Panc1 (cell line): ENCODE results near the gene C18orf54. TPM values are rescaled to one million over a fixed set of nuclear protein-coding genes. Genes with fewer than 3 reads are reported as not detected.

Experiments
- ATAC-seq: fragments of 200-7000 bp; cut with Tn5 transposase; 2 replicates; pipeline ENCODE4 v1.9.1; 2020; ENCODE audit warnings: mild to moderate bottlenecking, moderate library complexity
- BruUV-seq: library from RNA; stranded (reverse); fragments of 400-500 nt; replicated peaks from 2 replicates; lab custom pipeline; 2021; lab: Mats Ljungman, UMichigan
- CTCF ChIA-PET: fragments of 300-600 bp; sonication (Branson Sonifier 250); formaldehyde crosslinking; loops from one replicate; lab custom pipeline; 2022; ENCODE audit warnings: antibody characterized with exemption; lab: Charles Lee
- POLR2A ChIA-PET: fragments of 300-600 bp; sonication (Branson Sonifier 250); formaldehyde crosslinking; loops from one replicate; lab custom pipeline; 2022; ENCODE audit warnings: antibody characterized with exemption; lab: Charles Lee
- DNase-seq: peaks from one replicate; pipeline ENCODE4 v3.0.0-alpha.2; 2010; ENCODE audit warnings: low read depth, low spot score
- H3K27ac ChIP-seq: 2 replicates; pipeline ENCODE4 v1.5.1; 2011; ENCODE audit warnings: mild to moderate bottlenecking, low read length, inconsistent platforms
- H3K27me3 ChIP-seq: fragments of 200-500 bp; sonication (Bioruptor generic); 2 replicates; pipeline ENCODE4 v1.6.0; 2014; ENCODE audit warnings: low read length, inconsistent platforms; ENCODE audit not compliant: control insufficient read depth, insufficient read depth
- H3K36me3 ChIP-seq: fragments of 200-500 bp; sonication (Bioruptor generic); 2 replicates; pipeline ENCODE4 v1.5.1; 2014; ENCODE audit warnings: inconsistent platforms, mild to moderate bottlenecking, low read length, moderate library complexity; ENCODE audit not compliant: control insufficient read depth, insufficient read depth
- H3K4me1 ChIP-seq: 2 replicates; pipeline ENCODE4 v1.5.1; 2011; ENCODE audit warnings: inconsistent platforms, mild to moderate bottlenecking, low read length, moderate library complexity; ENCODE audit not compliant: control insufficient read depth, insufficient read depth
- H3K4me3 ChIP-seq, 2 experiments: 2 replicates each; pipeline ENCODE4 v1.5.1; 2011 to 2012; ENCODE audit warnings: low read depth in 2 of 2, low read length in 2 of 2, mild to moderate bottlenecking in 2 of 2, inconsistent platforms in 1 of 2, moderate library complexity in 1 of 2
- H3K9me3 ChIP-seq: fragments of 200-500 bp; sonication (Bioruptor generic); 2 replicates; pipeline ENCODE4 v1.5.1; 2014; ENCODE audit warnings: low read depth, mild to moderate bottlenecking, inconsistent platforms, low read length, moderate library complexity; ENCODE audit not compliant: control insufficient read depth, insufficient read depth
- POLR2AphosphoS5 ChIP-seq: IDR thresholded peaks from 2 replicates; pipeline ENCODE4 v1.6.1; 2012; ENCODE audit warnings: mild to moderate bottlenecking, low read depth, low read length, moderate library complexity
- SIN3A ChIP-seq: IDR thresholded peaks from 2 replicates; pipeline ENCODE4 v1.6.1; 2012; ENCODE audit warnings: low read depth, mild to moderate bottlenecking, low read length, moderate library complexity, borderline replicate concordance; ENCODE audit not compliant: insufficient read depth
- TCF7L2 ChIP-seq: IDR thresholded peaks from 2 replicates; pipeline ENCODE4 v1.6.1; 2011; ENCODE audit warnings: mild to moderate bottlenecking, low read depth, low read length, inconsistent platforms
- in situ Hi-C: cut with HindIII; loops from 2 replicates; pipeline ENCODE4 v1.10.0; 2016; ENCODE audit warnings: low sequenced_read_pairs, low pct_unique_long_range_greater_than_20kb
- intact Hi-C: fragments of 100-400 bp; cut with micrococcal nuclease; formaldehyde crosslinking; loops from one replicate; pipeline ENCODE4 v1.10.0; 2022; ENCODE audit not compliant: unreplicated experiment
- total RNA-seq: library from RNA; stranded (reverse); gene quantifications from one replicate; pipeline ENCODE4 v1.2.1, GENCODE V29; 2021; ENCODE audit not compliant: unreplicated experiment
- TF ChIP-seq, protein P1 (sequence below), 2 experiments: IDR thresholded peaks; 2 replicates each; pipeline ENCODE4 v1.6.1; 2011 to 2012; ENCODE audit warnings: low read depth in 2 of 2, control low read depth in 1 of 2, low read length in 1 of 2, mild to moderate bottlenecking in 1 of 2, moderate library complexity in 1 of 2; ENCODE audit not compliant: insufficient read depth in 1 of 2
- TF ChIP-seq, protein P2 (sequence below): fragments of 450-650 bp; IDR thresholded peaks from 2 replicates; pipeline ENCODE4 v1.5.1; 2017; ENCODE audit warnings: mild to moderate bottlenecking

C18orf54 gene
- total RNA-seq, 1 experiment from 2014 or later, result 7.5 TPM

DNA sequence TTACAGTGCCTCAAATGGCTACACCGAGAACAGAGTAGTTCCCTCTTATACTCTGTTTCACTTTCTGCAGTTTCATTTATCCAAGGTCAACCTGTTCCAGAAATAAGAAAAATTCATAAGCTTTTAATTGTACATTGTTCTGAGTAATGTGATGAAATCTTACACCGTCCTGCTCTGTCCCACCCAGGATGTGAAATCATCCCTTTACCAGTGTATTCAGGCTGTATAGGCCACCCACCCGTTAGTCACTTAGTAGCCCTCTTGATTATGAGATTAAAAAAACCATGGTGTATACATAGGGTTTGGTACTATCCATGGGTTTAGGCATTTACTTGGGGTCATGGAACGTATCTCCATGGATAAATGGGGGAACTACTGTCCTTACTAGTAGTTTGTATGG lies 29.9 kb upstream of the C18orf54 start:
- Histone ChIP-seq H3K4me1 (no peaks in the 10 kb centered on the region), H3K27ac (no peak overlapping the region), H3K9me3 (no peaks in the 10 kb centered on the region), H3K36me3 (no peaks in the 10 kb centered on the region), H3K27me3 (no peaks in the 10 kb centered on the region), H3K4me3 (no peak overlapping the region)
- ATAC-seq, result no peak
- DNase-seq, result no peak
- POLR2A ChIA-PET, result no interaction called here
- in situ Hi-C loops (no loop called here), intact Hi-C loops (no loop called here)
- BruUV-seq, result no TSS peak
- CTCF ChIA-PET, result no interaction called here
- no peak for TF ChIP-seq TCF7L2
- TF ChIP-seq POLR2AphosphoS5, result no peak
- no peak for TF ChIP-seq SIN3A
- TF ChIP-seq, protein P1, sequence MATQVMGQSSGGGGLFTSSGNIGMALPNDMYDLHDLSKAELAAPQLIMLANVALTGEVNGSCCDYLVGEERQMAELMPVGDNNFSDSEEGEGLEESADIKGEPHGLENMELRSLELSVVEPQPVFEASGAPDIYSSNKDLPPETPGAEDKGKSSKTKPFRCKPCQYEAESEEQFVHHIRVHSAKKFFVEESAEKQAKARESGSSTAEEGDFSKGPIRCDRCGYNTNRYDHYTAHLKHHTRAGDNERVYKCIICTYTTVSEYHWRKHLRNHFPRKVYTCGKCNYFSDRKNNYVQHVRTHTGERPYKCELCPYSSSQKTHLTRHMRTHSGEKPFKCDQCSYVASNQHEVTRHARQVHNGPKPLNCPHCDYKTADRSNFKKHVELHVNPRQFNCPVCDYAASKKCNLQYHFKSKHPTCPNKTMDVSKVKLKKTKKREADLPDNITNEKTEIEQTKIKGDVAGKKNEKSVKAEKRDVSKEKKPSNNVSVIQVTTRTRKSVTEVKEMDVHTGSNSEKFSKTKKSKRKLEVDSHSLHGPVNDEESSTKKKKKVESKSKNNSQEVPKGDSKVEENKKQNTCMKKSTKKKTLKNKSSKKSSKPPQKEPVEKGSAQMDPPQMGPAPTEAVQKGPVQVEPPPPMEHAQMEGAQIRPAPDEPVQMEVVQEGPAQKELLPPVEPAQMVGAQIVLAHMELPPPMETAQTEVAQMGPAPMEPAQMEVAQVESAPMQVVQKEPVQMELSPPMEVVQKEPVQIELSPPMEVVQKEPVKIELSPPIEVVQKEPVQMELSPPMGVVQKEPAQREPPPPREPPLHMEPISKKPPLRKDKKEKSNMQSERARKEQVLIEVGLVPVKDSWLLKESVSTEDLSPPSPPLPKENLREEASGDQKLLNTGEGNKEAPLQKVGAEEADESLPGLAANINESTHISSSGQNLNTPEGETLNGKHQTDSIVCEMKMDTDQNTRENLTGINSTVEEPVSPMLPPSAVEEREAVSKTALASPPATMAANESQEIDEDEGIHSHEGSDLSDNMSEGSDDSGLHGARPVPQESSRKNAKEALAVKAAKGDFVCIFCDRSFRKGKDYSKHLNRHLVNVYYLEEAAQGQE (IDR thresholded peaks at IDR 0.05; ENCODE audit: insufficient read depth in 1 of 2, low read depth in 2 of 2, low read length in 1 of 2), result no peak
- TF ChIP-seq, protein P2, sequence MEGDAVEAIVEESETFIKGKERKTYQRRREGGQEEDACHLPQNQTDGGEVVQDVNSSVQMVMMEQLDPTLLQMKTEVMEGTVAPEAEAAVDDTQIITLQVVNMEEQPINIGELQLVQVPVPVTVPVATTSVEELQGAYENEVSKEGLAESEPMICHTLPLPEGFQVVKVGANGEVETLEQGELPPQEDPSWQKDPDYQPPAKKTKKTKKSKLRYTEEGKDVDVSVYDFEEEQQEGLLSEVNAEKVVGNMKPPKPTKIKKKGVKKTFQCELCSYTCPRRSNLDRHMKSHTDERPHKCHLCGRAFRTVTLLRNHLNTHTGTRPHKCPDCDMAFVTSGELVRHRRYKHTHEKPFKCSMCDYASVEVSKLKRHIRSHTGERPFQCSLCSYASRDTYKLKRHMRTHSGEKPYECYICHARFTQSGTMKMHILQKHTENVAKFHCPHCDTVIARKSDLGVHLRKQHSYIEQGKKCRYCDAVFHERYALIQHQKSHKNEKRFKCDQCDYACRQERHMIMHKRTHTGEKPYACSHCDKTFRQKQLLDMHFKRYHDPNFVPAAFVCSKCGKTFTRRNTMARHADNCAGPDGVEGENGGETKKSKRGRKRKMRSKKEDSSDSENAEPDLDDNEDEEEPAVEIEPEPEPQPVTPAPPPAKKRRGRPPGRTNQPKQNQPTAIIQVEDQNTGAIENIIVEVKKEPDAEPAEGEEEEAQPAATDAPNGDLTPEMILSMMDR, result no peak

DNA sequence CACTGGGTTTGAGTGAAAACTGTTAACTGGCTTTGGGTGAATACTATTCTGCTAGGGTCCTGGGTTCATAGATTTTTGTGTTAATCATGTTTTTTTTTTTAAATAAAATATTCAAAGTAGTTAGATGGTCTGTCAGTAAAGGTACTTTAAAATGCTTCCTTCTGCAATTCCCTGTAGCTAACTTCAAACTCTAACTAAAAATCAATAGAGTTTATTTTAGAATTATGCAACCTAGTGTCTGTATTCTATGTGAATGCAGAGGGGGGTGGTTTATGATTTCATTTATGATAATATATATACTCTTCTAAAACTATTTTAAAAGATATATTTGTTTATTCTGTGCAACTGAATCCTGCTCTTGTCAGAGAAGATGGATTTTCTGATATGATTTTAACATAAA lies 27.9 kb upstream of the C18orf54 start:
- TF ChIP-seq, protein P1 (IDR thresholded peaks at IDR 0.05; ENCODE audit: insufficient read depth in 1 of 2, low read depth in 2 of 2, low read length in 1 of 2), result no peak
- TF ChIP-seq, protein P2, result no peak
- no peak for TF ChIP-seq SIN3A
- TF ChIP-seq TCF7L2, result no peak
- TF ChIP-seq POLR2AphosphoS5, result no peak
- in situ Hi-C loops, result no loop called here
- Histone ChIP-seq H3K9me3 (no peaks in the 10 kb centered on the region), H3K4me3 (no peak overlapping the region), H3K4me1 (no peaks in the 10 kb centered on the region), H3K27ac (no peak overlapping the region), H3K27me3 (no peaks in the 10 kb centered on the region), H3K36me3 (no peaks in the 10 kb centered on the region)
- intact Hi-C loops, result no loop called here
- DNase-seq, result no peak
- no peak for ATAC-seq
- ChIA-PET CTCF (no interaction called here), POLR2A (no interaction called here)
- BruUV-seq, result no TSS peak
